NCI-H524 (cell line): Measurements from ENCODE around the gene XBP1.
"Not testable (repeated sequence)": the region's sequence is repeated elsewhere in the genome, so short reads cannot be mapped to it uniquely, and the experiment has no call there.

Experiments
- DNase-seq, 2 experiments: peaks; one replicate each; lab custom pipeline; 2025; lab: John Stamatoyannopoulos, UW

Gene XBP1

GRCh38 chr22:28791841-28792490, 8.4 kb downstream of the XBP1 start:
- DNase-seq: peak in 1 of 2 experiments; percentile 22

- no peak for DNase-seq
Measured at GRCh38 chr22:28791124-28791523, 9.2 kb downstream of the XBP1 start.

DNA sequence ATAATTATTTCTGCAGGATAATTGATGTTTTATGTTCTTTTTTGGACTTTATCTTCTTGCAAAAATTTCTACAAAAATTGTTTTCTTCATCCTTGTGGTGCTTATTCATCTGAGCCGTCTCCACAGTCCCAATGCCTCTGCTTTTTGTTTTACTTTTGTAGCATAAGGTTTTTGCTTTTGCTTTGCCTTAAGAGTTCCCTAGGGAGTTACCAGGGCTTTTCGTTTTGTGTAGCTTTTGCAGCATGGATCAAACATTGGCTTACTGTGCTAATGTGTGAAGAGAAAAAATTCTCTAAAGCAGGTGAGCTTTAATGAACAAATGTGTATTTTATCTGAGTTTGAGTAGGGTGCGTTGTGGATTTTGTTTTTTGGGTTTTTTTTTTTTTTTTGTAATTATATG, 11.8 kb downstream of the XBP1 start:
- peak in 1 of 2 experiments; percentile 59 for DNase-seq

GRCh38 chr22:28783786-28784671, 16.3 kb downstream of the XBP1 start:
- DNase-seq: no peak

GRCh38 chr22:28780296-28780695, 20.1 kb downstream of the XBP1 start:
- DNase-seq: no peak

- DNase-seq: no peak
Measured at GRCh38 chr22:28779833-28780232, 20.5 kb downstream of the XBP1 start.

DNA sequence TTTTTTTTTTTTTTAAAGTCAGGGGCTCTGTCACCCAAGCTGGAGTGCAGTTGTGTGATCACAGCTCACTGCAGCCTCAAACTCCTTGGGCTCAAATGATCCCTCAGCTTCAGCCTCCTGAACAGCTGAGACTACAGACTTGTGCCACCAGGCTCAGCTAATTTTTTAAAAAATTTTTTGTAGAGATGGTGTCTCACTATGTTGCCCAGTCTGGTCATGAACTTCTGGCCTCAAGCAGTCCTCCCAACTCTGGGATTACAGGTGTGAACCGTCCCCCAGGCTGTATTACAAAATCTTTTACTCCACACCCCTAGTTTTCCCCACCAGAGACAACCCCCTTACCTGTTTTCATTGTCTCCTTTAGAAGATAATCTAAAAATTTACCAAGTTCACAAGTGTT, 26.0 kb downstream of the XBP1 start:
- no peak for DNase-seq

DNA sequence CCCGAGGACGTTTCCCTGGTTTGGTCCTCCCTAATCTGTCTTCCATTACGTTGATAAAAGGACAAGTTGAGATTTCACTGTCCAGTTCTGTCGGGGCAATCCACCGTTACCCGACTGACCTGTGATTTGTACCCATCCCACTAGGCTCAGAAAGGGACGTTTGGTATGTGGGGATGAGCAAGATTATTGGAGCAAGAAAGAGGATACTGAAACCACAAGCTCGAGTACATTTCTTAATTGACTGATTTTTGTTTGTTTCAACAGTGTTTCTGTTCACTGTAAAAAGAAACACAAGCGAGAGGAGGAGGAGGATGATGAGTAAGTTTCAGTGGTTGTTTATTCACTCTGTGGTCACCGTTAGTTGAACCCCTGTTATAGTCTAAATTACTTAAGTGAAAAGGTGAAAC, 26.9 kb downstream of the XBP1 start:
- DNase-seq: peak in 1 of 2 experiments; percentile 23

DNA sequence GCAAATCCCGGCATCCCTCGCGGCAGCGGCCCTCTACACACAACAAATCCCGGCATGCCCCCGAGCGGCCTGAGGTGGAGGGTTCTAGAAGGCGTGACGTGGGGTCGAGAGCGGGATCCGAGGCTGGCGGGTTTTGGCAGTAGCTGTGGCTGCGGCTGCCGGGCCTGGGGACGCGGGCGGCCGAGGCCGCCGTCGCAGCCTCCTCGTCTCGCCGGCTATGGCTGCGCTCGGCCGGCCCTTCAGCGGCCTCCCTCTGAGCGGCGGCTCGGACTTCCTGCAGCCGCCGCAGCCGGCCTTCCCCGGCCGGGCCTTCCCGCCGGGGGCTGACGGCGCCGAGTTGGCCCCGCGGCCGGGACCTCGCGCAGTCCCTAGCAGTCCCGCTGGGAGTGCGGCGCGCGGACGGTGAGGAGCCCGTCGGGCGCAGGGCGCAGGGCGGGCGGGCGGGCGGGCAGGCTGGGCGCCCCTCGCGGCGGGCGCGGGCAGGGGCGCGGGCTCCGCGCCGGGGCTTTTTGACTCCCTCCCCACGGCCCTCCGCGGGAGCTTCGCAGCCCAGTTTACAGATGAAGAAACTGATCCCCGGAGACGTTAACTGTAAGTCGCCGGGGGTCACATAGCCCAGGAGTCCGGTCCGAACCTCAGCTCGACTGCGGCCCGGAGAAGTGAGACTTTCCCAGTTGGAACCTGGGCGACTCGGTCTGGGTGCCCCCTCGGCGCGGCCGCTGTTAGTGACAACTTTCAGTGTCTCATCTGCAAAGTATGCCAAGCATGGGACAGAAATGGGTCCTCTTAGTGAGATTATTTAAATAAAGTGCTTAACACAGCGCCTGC, 27.5 kb downstream of the XBP1 start, which contains the start of gene CCDC117:
CCDC117 (plus strand) TSS at position 63 of the 828 bp plus-strand sequence; CDS start at position 218, 155 bp downstream.
- peak; percentile 85 to 96 for DNase-seq

GRCh38 chr22:28771195-28771791, 29.1 kb downstream of the XBP1 start:
- peak in 1 of 2 experiments; percentile 25 for DNase-seq

DNA sequence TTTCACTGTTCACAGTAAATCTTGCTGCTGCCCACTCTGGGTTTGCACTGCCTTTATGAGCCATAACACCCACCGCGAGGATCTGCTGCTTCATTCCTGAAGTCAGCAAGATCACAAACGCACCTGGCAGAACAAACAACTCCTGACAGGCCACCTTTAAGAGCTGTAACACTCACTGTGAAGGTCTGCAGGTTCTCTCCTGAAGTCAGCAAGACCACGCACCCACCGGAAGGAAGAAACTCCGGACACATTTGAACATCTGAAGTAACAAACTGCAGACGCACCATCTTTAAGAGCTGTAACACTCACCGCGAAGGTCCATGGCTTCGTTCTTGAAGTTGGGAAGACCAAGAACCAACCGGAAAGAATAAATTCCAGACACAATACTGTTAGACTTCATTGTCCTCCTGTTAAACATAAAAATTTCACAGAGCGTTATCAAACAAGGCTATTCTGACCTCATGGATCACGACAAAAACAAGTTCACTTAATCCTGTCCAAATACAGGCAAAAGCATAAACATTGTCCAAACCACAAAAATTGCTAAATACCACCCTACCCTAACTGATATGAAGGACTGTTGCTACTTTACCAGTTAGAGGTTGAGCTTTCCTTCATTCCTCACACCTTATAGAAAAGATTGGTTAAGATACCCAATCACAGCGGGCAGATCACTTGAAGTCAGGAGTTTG, 30.8 kb downstream of the XBP1 start:
- DNase-seq: no peak

DNA sequence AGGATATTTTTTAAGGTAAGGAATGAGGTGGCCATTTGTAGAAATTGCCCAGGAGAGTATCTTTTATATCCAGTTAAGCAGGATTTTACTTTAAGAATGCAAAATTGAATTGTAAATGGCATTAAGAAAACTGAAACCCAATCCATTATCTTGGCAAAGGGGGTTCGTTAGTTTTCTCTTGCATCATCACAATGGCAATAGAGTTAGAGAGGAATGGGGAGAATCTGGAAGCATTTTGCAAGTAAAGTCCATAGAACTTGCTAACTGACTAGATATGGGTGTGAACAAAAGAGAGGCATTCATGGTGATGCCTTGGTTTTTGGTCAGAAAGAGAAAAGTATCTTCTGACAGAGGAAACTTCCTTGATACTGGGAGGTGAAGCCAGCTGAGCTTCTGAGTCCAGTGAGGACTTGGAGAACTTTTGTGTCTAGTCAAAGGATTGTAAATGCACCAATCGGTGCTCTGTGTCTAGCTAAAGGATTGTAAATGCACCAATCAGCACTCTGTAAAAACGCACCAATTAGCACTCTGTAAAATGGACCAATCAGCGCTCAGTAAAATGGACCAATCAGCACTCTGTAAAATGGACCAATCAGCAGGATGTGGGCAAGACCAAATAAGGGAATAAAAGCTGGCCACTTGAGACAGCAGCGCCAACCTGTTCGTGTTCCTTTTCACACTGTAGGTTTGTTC, 31.5 kb downstream of the XBP1 start:
- no peak for DNase-seq

DNA sequence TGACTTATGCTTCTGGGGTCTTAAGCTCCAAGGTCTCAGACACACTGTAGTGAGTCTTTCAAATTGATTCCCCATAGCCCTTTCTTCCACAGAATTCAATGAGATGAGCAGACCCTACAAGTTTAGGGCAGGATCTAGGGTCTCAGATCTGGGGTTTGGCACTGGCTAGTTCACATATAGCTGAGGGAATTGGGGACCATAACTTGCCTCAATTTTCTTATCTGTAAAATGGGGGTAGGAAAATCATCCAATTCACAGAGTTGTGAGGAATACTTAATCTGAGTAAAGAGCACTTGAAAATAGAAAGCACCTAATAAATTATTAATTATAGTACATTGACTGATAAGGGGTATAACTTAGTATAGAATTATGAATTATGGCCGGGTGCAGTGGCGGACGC, 33.7 kb downstream of the XBP1 start:
- DNase-seq: no peak

DNA sequence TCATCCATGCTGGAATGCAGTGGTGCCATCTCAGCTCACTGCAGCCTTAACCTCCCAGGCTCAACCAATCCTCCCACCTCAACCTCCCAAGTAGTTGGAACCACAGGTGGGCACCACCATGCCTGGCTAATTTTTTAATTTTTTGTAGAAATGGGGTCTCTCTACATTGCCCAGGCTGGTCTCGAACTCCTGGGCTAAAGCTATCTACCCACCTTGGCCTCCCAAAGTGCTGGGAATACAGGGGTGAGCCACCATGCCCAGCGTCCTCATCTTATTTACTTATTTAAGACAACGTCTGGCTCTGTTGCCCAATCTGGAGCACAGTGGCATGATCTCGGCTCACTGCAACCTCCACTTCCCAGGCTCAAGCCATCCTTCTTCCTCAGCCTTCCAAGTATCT, 38.4 kb downstream of the XBP1 start:
- DNase-seq: not testable (repeated sequence)

DNA sequence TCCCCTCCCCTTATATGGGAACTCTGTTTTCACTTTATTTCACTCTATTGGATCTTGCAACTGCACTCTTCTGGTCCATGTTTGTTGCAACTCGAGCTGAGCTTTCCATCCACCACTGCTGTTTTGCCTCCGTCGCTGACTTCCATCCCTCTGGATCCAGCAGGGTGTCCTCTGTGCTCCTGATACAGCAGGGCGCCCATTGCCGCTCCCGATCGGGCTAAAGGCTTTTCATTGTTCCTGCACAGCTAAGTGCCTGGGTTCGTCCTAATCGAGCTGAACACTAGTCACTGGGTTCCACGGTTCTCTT, 39.0 kb downstream of the XBP1 start:
- no peak for DNase-seq

DNA sequence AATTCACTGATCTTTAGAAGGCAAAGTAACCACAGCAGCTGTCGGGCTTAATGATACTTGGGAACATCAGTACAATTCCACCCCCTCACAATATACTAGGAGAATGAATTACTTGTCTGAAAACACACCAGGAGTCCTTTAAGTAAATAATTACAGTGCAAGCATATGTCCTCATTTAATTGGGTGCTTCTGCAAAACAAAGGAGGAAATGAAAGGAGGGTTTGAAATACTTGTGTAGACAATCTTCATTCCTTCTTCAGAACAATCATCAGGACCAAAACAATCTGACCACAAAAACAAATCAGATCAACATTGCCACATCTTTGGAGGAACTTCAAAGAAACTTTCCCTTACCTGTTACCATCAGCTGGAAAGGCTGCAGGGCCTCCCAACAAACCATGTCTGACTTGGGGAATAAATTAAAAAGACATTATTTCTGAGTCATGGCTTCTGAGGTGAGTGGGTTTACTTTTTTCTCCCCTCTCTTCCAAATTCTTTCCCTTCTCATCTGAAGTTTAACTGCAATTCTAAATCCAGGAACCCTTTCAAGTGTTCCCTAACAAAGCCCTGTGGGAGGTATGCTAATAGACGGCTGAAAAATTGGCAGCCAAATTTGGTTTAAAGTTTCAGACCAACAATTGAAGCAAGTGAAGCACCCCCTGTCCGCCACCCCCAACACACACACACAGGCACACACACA, 40.4 kb downstream of the XBP1 start:
- peak; percentile 53 to 67 for DNase-seq

DNA sequence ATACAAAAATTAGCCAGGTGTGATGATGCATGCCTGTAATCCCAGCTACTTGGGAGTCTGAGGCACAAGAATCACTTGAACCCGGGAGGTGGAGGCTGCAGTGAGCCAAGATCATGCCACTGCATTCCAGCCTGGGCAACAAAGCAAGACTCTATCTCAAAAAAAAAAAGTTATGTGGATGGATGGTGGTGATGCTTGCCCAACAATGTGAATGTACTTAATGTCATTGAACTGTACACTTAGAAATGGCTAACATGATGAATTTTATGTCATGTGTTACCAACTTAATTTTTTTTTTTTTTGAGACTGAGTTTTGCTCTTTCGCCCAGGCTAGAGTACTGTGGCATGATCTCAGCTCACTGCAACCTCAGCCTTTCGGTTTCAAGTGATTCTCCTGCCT, 45.9 kb downstream of the XBP1 start:
- not testable (repeated sequence) for DNase-seq

DNA sequence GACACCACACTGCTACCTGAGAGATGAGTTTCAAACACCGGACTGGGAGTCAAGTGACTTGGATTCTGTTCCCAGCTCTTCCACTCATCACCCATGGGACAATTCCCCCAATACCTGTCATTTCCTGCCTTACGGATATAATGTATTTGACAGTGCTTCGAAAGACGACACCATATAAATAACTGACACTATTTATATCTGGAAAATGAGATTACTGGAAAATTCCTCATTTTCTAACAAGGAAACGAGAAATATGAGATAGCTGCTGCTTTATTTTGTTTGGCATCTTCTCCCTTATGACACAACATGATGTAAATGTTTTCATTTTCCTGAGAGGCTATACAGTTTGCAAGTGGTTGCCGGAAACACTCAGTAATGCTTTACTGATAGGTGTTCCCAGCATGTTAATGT, 49.9 kb downstream of the XBP1 start:
- DNase-seq: no peak
